M059J (cell line): ENCODE data around the gene BARHL1. TPM values are rescaled to one million over a fixed set of nuclear protein-coding genes. Genes with fewer than 3 reads are reported as not detected.

ENCODE experiments used
- DNase-seq: peaks from one replicate; pipeline ENCODE4 v3.0.0-alpha.2; 2012; ENCODE audit warnings: low read depth
- total RNA-seq: library from RNA; depleted of rRNA; stranded (reverse); fragments of >200 nt; shearing (Covaris generic); gene quantifications from 2 replicates; pipeline ENCODE4 v1.2.3, GENCODE V29; 2014

The BARHL1 gene
- total RNA-seq, 1 experiment from 2014 or later: not detected

DNA sequence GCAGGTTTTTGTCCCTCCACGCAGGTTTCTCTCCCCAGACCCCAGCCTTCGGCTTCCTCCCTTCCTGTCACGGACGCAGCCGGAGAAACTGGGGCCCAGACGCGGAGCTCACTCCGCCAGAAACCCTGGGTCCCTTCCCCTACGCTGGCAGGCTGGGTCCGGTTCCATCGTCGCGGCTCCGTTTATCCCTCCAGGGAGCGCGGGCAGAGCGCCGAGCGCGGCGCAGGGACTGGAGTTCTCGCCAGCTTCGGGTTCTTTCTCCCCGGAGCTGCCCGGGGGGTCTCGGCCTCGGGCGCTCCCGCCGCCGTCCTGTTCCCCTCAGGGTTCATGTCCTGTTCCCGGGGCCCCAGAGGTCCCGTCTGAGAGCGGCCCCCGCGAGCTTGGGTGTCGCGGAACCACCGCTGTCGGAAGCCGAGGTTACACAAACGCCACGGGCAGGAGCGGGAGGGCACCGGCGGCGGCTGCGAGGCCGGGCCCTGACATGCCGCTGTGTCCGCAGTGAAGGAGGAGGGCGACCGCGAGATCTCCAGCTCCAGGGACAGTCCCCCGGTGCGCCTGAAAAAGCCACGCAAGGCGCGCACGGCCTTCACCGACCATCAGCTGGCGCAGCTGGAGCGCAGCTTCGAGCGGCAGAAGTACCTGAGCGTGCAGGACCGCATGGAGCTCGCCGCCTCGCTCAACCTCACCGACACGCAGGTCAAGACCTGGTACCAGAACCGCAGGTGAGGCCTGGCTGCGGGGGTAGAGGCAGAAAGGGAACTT, 4.6 kb downstream of the BARHL1 start:
- DNase-seq: no peak

GRCh38 chr9:132587592-132587955, 5.2 kb downstream of the BARHL1 start:
- DNase-seq: no peak

DNA sequence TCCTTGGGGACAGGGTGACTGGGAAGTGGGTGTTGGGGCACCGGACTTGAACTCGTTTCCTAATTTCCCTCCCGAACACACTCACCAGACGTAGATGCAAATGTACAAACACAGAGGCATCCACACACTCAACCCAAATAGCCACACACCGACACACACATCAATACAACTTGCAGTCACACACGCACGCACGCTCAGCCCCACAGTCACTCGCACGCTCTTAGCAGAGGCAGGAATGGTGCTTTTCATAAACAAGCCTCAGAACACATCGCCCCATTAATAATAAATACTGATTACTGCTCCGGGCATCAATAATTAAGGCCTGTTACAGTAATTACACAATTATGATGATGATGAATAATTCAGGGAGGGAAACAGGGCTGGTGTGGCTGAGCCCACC, 5.7 kb downstream of the BARHL1 start:
- no peak for DNase-seq

GRCh38 chr9:132588501-132589147, 6.2 kb downstream of the BARHL1 start:
- no peak for DNase-seq

DNA sequence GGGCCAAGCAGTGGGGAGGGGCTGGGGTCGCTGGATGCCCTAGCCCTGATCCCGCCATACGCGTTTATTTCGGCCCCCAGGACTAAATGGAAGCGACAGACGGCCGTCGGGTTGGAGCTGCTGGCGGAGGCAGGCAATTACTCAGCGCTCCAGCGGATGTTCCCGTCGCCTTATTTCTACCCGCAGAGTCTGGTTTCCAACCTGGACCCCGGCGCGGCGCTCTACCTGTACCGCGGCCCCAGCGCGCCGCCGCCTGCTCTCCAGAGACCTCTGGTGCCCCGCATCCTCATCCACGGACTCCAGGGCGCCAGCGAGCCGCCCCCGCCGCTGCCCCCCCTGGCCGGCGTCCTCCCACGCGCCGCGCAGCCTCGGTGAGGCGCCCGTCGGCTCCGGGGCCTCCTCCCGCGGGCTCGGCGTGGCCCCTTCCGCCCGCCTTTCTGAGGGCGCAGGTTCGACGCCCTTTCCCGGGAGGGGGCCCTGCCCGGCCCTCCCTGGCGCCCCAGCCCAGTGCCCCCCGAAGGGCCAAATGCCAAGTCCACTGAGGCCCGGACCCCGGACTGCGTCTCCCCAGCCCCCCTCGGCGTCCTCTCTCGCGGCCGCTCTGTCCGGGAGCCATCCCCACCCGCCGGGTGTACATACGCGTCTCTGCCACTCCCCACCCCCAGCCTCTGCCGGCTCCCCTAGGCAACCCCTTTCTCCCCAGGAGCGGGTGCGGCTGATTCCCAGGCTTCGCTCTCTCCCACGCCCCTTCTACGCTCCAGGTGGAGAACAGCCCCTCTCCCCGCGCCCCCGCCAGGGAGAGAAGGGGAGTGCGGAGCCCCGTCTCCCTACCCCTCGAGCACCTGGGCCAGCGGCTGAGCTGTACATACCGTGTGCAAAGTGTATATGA, 7.0 kb downstream of the BARHL1 start:
- no peak for DNase-seq

DNA sequence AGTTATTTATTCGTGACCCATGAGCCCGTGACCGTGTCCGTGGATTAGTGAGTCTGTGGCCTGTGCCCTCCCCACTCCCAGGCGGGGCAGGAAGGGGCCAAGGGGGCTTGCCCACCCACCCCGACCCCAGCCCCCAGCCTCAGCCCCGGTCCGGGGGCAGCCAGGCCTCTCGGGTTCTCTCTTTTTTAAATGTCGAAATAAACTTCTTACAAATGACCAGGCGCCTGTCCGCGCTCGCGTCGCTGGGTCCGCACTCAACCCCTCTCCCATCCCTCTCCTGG, 7.6 kb downstream of the BARHL1 start:
- no peak for DNase-seq

- DNase-seq: no peak
These were observed 8.1 kb downstream of the BARHL1 start for GRCh38 chr9:132590318-132591182.

- no peak for DNase-seq
These were observed 8.8 kb downstream of the BARHL1 start for GRCh38 chr9:132591244-132591643.

DNA sequence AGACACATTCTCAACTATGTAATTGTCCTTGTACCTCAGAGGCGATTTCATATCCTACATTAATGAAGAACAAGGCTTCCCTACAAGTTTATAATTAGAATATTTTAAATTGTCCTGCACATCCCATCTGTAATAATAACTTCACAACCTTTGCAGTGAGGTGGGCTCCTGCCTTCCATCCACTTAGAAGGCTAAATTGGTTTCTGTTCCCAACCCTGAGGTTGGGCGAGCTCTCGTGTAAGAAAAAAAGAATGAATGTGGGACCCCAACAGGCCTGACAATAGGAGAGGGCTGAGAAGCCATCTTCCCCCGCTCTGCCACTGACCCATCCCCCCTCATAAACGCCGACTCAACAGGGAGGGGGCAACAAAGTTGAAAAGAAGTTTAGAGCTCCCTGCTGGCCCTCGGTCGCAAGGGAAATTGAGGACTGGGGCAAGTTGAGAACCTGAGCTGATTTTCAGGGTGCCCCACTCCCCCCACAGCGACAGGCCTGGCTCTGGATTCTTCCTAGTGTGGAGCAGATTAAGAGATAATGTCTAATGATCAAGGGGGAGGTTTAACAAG, 9.4 kb downstream of the BARHL1 start:
- DNase-seq: no peak

DNA sequence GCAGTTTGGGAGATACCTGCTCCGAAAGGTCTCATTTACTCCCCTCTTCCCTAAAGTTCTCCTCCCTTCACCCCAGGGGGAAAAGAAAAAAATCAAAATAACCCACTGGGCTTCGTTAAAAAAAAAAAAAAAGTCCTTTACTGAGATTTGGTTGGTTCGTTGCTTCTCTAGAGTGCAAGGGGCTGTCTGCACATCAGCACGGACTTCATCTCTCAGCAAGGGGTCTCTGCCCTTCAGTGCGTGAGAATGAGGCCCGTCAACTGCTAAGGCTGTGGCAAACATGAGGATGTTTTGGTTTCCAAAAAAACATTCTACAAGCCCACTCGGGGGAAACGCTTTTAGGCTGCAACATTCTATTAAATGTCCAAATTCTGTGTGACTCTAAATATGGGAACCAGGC, 10.0 kb downstream of the BARHL1 start:
- no peak for DNase-seq

- DNase-seq: no peak
These were observed 12.0 kb downstream of the BARHL1 start for GRCh38 chr9:132594412-132594811.

DNA sequence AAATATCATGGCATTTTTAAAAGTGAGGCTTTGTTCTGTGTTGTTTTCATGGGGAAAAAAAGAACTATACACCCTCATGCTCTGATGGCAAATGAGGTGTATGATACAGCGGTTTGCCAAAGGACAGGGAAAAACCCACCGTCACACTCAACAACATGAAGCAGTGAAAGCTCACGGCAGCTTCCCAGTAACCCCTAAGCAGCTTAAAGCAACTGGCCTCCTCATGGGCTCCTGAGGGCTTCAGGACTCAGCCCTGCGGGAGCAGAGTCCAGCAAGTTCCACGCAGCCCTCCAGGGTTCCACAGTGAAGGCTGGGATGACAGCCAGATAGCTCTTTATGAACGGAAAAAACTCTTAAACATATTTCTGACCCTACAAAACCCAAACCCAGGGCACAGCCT, 12.9 kb downstream of the BARHL1 start:
- DNase-seq: no peak

DNA sequence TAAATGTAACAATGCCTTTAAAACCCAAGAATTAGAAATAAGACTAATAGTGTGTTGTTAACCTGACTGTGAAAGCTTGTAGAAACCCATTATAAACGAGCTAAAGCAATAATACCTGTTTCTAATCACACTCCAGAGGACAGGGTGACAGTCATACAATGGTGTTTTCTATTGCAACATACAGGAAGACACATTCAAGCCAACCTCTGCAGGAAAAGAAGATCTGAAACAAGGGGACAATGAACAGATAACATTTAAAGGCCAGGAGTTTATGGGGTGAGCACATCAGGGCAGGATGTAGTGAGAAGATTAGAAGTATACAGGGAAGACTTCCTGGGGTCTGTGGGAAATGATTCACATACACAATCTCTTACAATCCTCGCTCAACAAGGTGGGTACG, 13.8 kb downstream of the BARHL1 start:
- DNase-seq: no peak

DNA sequence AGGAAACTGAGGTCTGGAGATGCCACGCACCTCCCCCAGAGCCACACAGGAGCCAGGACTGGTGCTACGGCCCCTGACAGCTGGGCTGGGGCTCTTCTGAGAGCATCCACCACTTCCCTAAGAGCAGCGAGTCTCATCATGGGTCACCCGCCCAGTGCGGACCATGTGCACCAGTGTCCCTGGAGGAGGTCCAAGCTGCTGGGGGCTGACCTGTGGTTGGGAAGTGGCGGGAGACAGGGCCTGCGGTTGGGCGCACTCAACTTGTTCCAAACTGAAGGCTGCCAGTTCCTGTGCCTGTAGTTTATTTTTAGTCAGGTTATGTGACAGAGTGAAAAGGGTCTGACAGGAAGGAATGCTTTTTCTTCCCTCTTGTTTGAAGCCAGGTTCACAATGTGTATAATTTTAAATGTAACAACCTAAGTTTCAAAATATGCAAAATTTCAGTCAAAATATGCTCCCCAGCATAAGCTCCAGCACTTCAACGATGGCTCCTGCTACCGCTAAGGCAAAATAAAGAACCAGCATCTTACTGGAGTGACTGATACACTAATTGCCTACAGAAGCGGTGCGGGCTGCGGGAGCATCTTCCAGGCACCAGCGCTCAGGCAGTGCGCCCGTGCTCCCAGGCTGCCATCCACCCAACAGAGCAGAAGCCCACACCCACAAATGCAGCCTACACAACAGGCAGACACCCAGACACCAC, 14.8 kb downstream of the BARHL1 start:
- DNase-seq: peak; percentile 86

- no peak for DNase-seq
These were observed 18.0 kb downstream of the BARHL1 start for GRCh38 chr9:132600326-132600984.

DNA sequence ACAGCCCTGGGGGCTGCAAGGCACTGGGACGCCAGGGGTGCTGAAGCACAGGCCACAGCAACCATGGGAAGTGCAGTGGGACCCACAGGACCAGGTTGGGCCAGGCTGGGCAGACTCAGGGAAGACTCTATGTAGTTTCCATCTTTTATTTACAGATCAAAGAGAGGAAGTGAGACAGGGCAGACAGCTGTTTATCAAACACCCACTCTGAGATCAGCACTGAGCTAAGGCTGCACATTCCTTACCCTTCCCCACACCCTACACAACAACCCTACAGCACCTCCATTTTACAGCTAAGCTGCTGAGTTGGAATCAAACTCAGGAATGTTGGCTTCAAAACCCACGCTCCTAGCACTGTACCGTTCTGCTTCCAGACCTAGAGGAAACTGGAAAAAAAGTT, 19.8 kb downstream of the BARHL1 start:
- DNase-seq: no peak

DNA sequence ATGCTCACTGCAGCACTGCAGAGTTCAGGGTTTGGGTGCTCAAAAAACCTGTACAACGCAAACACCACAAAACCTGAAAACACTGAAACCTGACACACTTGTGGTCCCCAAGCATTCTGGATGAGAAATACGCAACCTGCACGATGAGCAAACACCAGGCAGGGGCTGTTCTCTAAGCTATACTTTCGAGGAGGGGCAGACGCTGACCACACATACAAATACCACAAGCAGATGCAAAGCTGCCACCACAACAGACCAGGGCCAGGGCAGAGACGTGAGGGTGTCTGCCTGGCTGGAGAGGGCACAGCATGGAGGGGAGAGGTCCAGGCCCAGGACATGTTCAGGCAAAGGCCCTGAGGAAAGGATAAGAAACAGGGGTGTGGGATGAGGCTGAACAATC, 23.0 kb downstream of the BARHL1 start:
- DNase-seq: no peak

GRCh38 chr9:132606066-132606465, 23.7 kb downstream of the BARHL1 start:
- DNase-seq: no peak

- no peak for DNase-seq
These were observed 26.8 kb downstream of the BARHL1 start for GRCh38 chr9:132609184-132609583.

DNA sequence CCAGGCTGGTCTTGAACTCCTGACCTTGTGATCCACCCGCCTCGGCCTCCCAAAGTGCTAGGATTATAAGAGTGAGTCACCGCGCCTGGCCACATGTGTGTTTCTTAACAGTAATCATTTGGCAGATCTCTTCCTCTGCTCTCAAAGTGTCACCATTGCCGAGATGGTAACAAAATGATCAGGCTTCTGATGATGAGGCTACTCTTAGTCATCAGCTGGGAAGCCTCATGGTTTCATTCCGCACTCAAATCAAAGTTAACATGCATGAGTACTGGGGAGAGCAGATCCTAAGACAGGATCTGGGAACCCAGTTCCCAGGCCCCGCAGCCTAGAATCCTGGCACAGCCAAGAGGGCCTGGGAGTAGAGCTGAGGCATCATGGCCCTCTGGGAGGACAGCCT, 27.4 kb downstream of the BARHL1 start:
- peak; percentile 98 for DNase-seq
